ENCODE results near the gene GNAS. TPM values are rescaled to one million over a fixed set of nuclear protein-coding genes. Genes with fewer than 3 reads are reported as not detected.

Gene GNAS
- total RNA-seq, 1 donor from 2014 or later, result 772 TPM

DNA sequence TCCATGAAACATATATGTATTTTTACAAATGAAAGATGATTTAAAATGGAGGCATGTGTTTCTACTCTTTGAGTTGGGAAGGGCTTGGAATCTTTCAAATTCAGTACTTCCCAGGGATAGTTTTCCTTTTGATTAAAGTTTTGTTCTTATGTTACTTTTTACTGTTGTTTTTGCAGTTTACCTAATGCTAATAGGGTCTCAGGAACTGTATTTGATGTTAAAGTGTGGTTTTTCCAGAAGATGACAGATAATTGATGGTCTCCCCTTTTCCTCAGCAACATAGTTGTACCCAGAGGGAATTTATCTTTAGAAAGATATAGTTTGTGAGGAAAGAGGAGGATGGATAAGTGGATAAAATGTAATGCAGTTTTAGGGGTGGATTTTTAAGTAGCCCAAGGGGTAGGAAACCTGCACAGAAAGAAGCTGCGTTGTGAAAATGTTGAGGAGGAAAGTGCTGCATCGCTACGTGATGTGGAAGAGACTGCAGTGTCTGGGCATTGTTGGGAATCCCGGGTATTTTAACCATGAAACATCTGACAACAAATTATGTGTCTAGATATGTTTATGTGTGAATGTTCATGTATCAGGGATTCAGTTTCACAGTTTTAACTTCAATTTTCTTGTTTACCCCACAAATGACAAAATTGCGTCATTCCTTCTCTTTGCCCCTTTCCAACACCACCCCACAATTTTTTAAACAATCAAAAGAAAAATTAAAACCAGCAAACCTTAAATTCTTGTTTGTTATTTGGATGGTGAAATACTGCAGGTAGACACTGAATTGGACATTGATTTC, 42.3 kb downstream of the GNAS start:
- intact Hi-C loops (cut with micrococcal nuclease), result loop anchor here (5.0 kb wide), 2 partner anchors 267 to 588 kb away; partner anchors contain the start of genes RAB22A and ZNF831

GRCh38 chr20:58895448-58896180, 43.1 kb downstream of the GNAS start:
- intact Hi-C loops (cut with micrococcal nuclease), result no loop called here

DNA sequence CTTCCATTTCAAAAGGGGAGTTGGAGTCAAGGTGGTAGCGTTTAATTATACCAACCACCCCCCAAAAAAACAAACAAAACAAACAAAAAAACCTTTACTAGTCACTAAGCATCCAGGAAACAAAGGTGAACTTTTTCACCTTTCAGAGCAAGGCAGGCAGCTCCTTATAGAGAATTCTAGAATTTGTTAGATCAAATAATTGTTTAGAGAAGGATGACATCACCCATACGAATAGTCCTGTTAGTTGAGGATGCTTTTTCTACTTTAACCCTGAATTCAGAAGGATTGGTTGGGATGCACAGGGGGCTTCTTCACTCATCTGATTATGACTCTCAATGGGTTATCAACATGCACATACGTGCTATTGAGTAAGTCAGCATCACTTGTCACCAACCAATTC, 44.3 kb downstream of the GNAS start:
- intact Hi-C loops (cut with micrococcal nuclease), result no loop called here

DNA sequence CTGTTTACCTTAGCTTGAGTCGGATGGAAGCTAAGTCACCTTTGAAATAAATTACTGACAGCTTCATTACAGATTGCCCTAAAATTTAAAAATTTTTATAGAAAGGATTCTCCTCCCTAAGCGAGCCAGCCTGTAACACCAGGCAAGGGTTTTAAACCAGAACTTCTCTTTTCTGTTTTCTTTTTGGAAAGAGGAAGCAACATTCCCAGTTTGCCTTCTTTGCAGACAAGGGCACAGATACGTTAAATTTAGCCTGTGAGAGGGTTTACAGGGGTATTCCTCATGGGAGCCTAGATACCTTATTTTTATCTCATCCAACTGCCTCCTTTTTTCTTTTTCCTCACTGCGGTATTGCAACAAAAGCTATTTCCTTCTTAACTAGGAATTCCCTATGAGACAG, 45.0 kb downstream of the GNAS start:
- intact Hi-C loops (cut with micrococcal nuclease), result no loop called here

DNA sequence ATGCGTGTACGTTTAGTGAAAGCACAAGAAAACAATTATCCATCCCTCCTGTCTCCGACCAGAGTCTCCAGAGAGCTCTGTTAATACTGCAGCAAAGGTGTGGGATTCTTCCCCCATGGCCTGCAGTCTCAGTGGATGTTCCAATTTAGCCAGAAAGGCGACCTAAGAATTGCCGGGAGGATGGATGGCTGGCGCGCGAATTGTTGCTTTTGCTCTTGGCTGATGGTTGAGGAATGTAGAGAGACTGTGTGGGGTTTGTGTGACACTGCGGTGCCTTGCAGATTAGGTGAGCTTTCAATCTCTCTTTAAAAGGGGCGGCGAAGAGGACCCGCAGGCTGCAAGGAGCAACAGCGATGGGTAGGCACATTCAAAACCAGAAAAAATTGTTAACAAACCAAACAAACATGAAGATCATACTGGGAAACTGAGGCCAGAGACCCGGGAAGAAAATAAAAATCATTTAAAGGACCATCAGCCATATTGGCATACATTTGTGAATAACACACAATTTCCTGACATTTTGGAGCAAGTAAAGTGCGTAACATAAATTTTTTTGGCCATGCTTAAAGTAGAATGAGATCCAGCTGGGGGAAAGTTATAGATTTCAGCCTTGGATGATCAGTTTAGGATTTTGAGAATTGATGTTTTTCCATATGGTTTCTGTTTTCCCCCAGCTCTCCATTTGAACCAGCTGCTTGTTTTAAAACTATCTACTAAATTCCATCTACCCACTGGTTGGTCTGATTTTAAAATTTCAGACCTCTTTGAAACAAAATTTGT, 46.3 kb downstream of the GNAS start:
- intact Hi-C loops (cut with micrococcal nuclease), result no loop called here

DNA sequence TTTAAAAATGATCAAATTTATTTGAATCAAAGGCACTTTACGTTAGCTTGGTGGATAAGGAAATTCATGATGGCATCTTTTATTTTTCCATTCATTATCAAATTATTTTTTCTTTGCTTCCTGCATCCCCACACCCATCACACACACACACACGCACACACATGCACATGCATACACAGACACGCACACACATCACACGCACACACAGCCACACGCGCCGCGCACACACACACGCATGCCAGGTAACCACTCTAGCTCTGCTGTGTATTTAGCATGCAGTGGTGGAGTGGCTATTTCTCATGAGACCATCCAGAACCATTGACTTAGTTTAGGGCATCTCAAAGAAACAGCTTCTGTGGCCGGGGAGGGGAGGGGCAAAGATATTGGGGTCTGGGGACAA, 47.0 kb downstream of the GNAS start:
- intact Hi-C loops (cut with micrococcal nuclease), result no loop called here

GRCh38 chr20:58900397-58900796, 47.9 kb downstream of the GNAS start:
- intact Hi-C loops (cut with micrococcal nuclease), result no loop called here

DNA sequence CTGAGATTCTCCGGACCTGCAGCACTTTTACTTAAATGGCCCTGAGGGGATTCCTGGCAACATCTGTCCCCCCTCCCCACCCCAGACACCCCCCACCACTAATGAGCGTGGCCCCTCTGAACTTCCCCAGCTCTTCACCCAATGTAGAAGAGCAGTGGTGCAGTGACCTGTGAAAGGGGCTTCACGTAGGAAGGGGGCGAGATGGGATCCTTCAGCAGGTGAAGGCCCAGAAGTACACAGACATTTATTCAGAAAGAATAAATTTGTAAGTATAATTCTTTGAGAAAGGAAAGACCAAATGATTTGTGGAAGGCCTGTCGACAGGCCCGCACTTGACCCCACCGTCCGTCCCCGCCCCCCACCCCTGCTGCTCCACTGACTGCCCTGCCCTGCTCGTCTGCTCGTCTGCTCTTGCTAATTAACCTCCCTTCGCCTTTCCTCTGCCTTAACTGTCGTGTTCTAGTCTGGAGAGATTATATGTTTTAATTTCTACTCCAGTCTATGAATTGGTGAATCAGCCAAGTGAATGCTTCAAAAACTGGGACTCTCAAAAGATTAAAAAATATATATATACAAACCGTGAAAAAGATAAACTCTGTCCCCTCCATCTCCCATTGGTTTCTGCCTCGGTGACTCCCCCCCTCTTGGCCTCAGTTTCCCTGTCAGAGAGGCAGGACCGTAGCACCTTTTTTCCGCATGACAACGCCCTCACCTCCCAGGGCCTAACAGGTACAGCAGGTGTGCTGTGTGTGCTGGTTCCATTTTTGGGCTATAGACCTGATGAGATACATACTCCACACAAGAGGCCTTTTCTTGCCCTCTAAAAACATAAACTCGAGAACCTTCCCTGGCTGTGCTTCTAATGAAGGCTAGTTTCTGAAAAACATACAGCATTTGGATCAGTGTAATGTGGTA, 49.2 kb downstream of the GNAS start:
- intact Hi-C loops (cut with micrococcal nuclease), result no loop called here

DNA sequence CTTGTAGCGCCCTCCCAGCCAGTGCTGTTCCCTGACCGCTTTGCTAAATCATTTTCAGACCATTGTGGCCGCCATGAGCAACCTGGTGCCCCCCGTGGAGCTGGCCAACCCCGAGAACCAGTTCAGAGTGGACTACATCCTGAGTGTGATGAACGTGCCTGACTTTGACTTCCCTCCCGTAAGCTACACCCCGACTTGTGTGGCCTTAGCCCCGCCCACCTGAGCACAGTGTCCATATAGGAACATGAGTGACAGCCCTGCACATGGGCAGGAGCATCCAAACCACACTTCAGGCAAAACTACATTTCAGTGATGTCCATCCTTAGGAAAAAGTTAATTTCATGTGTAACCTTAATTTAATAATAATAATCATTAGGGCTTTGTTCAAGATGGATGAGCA, 51.1 kb downstream of the GNAS start:
- intact Hi-C loops (cut with micrococcal nuclease), result no loop called here

DNA sequence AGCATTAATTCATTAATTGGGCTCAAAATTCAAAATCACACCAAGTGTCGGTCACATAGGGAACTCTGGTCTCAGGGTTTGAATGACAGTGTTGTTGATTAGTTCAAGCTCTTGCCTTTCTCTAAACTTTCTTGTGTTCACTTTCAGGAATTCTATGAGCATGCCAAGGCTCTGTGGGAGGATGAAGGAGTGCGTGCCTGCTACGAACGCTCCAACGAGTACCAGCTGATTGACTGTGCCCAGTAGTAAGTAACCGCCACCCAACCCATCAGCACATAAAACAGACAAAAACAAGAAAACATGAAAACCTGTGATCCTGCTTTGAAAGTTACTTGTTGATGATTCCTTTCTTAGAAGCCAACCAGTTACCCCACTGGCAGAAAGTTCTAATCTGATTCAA, 52.7 kb downstream of the GNAS start:
- intact Hi-C loops (cut with micrococcal nuclease), result no loop called here

GRCh38 chr20:58906111-58906510, 53.6 kb downstream of the GNAS start:
- intact Hi-C loops (cut with micrococcal nuclease), result no loop called here

GRCh38 chr20:58906894-58907293, 54.4 kb downstream of the GNAS start:
- intact Hi-C loops (cut with micrococcal nuclease), result loop anchor here (1.0 kb wide), 1 partner anchor 14 kb away; no protein-coding TSS in a partner anchor

GRCh38 chr20:58907320-58908137, 55.0 kb downstream of the GNAS start:
- intact Hi-C loops (cut with micrococcal nuclease), result loop anchor here (1.0 kb wide), 1 partner anchor 14 kb away; no protein-coding TSS in a partner anchor

GRCh38 chr20:58908221-58908620, 55.7 kb downstream of the GNAS start:
- intact Hi-C loops (cut with micrococcal nuclease), result no loop called here

DNA sequence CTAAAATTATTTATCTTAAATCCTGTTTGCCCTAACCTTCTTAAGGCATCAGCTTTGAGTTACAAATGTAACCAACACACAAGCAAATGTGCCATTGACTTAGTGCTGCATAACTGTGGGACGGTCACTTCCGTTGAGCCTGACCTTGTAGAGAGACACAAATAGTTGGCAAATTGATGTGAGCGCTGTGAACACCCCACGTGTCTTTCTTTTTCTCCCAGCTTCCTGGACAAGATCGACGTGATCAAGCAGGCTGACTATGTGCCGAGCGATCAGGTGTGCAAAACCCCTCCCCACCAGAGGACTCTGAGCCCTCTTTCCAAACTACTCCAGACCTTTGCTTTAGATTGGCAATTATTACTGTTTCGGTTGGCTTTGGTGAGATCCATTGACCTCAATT, 56.4 kb downstream of the GNAS start:
- intact Hi-C loops (cut with micrococcal nuclease), result no loop called here

DNA sequence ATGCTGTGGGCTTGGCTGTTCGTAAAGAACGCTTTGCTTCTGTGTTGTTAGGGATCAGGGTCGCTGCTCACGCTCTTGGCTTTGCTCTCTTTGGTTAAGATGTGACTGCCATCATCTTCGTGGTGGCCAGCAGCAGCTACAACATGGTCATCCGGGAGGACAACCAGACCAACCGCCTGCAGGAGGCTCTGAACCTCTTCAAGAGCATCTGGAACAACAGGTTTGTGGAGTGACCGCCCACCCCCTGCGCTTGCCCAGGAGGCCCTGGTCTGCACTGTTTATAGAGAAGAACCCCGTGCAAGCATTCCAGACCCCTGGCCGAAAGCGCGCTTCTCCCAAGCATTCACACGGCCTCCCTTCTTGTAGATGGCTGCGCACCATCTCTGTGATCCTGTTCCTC, 57.1 kb downstream of the GNAS start:
- intact Hi-C loops (cut with micrococcal nuclease), result no loop called here

DNA sequence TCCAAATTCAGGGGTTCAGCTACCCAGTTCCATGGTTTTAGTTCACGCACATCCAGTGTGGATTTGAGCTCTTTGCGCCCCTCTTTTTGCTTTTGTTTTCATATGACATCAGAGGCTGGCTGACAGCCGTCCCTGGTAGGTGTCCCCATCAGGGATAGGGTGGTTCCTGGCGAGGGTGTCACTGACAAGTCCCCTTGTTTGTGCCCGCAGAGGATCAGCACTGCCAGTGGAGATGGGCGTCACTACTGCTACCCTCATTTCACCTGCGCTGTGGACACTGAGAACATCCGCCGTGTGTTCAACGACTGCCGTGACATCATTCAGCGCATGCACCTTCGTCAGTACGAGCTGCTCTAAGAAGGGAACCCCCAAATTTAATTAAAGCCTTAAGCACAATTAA, 58.0 kb downstream of the GNAS start:
- intact Hi-C loops (cut with micrococcal nuclease), result no loop called here

DNA sequence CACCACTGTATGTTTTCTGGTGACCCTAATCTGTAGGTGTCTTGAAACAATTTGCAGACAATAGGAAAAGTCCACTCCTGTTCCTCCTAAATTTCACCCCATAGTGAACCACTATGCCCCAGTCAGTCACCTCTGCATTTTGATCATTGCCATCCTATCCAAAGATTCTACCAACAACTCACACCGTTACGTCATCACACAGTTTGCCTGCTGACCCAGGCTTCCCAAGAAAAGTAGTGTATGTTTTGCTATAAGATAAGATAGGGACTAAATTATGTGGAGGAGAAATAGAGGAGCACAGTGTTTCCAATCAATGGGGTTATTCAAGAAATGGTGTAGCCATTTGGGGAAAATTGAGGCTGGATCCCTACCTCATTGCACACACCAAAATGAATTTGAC, 58.8 kb downstream of the GNAS start:
- intact Hi-C loops (cut with micrococcal nuclease), result no loop called here

DNA sequence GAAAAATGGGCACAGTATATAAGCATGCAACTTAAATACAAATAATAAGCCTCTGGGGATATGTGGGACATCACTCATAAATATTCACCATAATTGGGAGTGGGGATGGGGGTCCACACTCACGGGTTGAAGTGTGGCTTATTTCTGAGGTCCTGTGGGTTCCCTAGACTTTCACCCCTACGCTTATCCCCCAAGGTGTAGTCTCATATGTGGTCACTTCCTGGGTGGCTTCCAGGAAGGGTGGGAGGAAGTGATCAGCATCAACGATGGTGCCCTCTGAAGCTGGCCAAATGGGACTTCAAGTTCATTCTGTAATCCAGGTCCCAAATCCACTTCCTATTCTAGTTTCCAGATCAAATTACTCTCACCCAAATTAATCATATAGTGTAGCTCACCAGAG, 59.5 kb downstream of the GNAS start:
- intact Hi-C loops (cut with micrococcal nuclease), result no loop called here

DNA sequence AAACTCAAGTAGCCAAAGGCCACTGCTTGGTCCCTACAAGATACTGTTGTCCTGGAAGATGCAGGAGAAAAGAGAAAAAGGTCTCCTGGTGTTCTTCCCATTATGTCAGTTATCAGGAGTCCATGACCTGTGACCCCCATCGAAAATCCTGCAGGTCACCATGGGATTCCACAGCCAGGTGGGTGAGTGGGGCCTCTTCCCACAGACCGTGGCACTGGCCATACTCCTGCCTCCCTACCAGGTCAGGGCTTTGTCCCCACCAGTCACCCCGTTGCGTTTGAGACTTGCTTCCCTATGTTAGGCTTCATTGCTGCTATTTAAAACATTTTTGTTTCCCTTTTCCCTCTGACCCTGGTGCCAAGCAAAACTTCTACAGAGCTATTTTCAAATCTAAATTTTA, 60.6 kb downstream of the GNAS start:
- intact Hi-C loops (cut with micrococcal nuclease), result no loop called here

Data from T-helper 2 cell treated with Interferon-gamma antibody and Interleukin-4, amounts not matched to agents 100 ng/mL and 5 ng/mL, for 36 hours (primary cell).